ENCODE data around the gene KDM4C.

The KDM4C gene

GRCh38 chr9:7149258-7149657, 391.5 kb downstream of the KDM4C start:
- DNase-seq: no peak

GRCh38 chr9:7150153-7150890, 392.5 kb downstream of the KDM4C start:
- DNase-seq: no peak

DNA sequence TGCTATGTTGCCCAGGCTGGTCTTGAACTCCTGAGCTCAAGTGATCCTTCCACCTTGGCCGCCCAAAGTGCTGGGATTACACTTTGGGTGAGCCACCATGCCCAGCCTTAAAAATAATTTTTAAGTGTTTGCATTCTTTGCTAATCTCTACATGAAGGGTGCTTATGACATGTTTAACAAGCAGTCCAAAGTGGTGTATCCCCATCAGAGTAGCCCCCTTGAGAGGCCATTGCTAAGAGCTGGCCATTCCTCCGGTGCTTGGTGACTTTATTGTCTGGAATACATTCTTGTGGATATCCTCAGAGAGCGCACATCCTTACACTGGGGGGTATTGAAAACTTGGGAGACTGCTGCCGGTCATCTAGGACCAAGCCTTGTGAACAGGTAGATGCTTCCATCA, 395.4 kb downstream of the KDM4C start:
- DNase-seq: no peak

- DNase-seq: no peak
Measured at GRCh38 chr9:7153566-7153965, 395.8 kb downstream of the KDM4C start.

DNA sequence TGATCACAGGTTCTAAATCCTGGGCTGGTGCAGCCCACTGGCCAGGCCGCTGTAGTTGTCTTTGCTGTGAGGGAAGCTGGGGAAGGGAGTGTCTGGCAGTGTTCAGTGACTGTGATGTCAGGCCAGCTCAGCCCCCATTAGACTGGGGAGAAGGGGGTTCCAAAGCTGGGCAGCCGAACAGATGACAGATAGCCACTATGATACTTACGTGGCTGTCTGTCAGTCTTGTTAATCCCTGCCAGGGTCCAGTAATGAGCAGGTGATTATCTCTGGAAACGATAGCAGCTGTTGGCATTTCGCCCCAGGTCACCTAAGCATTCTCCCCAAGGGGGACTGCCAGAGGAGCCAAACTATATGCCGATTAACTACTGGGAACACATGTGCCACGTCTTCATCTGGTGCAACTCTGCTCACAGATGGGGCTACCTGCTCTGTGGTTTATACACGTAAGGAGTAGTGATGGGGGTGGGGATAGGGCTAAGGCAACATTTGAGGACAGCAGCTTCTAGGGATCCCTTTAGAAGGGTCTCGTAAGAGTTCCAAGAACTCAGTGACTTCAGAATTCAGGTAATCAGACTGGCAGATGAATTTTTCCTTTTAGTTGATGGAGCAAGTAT, 396.3 kb downstream of the KDM4C start:
- DNase-seq: no peak

- no peak for DNase-seq
Measured at GRCh38 chr9:7154650-7155049, 396.9 kb downstream of the KDM4C start.

DNA sequence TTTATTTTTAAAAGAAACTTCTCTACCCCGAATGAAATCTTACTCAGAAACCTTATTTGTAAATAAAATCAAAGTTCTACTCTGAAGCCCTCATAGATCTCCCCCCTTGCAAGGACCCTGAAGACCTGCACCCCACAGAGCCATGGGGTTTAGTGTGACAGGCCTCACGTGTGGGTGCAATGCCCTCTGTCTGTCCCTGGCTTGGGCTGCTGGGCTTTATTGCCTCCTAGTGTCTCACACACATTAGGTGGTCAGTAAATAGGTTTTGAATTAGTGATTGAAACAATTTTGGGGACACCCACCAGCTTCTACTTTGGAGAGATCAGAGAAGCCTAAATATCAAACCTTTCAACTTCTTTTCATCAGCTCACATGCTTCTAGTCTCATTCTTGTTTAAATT, 403.7 kb downstream of the KDM4C start:
- no peak for DNase-seq

- DNase-seq: no peak
Measured at GRCh38 chr9:7163932-7164331, 406.2 kb downstream of the KDM4C start.

DNA sequence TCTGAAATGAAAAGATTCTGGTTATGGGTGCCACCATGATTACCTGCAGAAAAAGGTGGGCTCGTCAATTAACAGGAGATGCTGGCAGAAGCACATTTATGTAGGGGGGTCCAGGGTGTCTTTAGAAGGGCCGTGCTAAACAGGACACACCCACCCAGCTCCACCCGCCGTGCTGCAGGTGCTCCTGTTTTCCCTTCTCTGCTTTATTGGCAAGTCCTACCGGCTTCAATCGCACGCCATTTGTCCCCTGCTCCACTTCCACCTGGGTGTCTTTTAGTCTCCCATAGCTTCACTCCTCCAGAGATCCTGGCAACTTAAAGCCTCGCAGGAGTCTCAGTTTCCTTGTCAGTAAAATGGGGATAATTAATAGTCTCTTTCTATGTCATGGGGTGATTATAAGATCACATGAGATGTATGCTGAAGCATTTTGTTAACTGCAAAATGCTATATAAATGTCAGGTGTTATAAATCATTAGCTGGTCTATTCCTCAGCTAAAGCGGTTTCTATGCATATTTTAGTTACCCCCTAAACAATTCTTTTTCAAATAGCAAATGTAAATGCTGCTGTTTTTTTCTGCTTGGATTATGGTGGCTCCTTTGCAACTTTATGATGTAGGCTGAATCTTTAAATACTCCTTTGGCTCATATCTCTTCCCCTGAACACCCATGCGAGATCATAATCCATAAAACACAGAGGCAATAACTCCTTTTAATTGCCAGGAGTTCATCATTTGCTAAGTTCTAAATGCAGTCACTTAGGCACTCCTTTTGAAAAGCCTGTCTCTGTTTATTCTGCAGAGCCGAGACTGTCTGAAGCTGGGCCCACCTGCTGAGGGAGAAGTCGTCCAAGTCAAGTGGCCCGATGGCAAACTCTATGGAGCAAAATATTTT, 406.9 kb downstream of the KDM4C start:
- no peak for DNase-seq

- DNase-seq: no peak
Measured at GRCh38 chr9:7165331-7165975, 407.7 kb downstream of the KDM4C start.

GRCh38 chr9:7166074-7166473, 408.3 kb downstream of the KDM4C start:
- no peak for DNase-seq

- DNase-seq: no peak
Measured at GRCh38 chr9:7169717-7170389, 412.1 kb downstream of the KDM4C start.

GRCh38 chr9:7171396-7172153, 413.8 kb downstream of the KDM4C start:
- DNase-seq: no peak

DNA sequence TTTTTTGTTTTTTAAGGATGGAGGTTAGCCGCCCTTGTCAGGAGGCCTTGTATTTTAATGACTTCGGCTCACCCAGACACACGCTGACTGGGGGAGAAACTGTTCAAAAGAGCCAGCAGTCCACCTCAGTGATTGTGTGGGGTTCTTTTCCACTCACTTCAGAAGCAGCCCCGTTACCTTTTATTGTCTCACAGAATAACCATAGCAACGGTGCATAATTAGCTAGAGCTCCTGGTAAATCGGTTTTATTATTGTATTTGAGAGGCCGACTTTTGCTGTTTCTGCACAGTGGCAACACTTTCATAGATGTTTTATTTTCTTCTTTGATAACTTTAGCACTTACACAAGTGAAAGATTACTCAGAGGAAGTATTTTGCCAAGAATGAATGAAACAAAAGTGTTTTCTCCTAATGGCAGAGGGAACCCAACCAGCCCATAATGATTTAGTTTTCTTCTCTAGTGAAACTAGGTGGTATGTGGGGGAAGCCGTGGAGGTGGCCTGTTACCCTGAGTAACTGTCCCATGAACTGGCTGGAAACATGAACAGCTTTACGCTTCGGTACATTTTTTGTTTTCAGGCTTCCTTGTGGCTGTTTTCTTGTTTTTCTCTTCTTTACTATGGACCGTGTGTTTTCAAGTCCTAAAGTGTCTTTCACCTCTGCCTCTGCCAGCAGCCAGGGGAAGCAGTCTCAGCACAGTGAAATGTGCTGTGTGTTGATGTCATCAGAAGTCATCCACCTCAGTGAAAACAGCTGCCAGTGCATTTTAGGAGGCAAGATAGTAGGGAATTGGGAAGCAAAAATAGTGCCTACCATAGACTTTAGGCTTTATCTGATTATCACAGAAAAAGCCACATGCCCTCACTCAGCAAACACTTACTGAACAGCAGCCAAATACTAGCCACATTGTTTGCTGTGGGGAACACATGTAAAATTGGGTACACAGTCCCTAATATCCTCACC, 414.7 kb downstream of the KDM4C start:
- DNase-seq: no peak

- DNase-seq: no peak
Measured at GRCh38 chr9:7173139-7173538, 415.4 kb downstream of the KDM4C start.

- no peak for DNase-seq
Measured at GRCh38 chr9:7174301-7174700, 416.5 kb downstream of the KDM4C start.

- no peak for DNase-seq
Measured at GRCh38 chr9:7174884-7175283, 417.1 kb downstream of the KDM4C start.

DNA sequence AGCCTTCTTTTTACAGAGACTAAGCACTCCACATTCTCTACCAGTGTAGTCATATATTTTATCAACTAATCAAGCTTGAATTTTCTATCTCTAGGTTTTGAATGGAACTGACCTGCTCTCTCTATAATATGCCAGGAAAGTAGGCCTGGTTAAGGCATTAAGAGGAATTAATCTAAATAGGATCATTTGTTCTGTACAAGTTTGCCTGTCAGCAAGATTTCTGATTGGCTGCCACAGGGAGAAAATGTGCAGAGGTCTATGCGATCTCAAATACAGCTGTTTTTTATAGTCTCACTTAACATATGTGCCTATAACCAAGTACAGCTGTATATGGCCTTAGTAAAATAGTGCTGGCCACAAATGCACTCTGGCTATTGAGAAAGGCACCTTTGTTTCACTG, 418.8 kb downstream of the KDM4C start:
- no peak for DNase-seq

- no peak for DNase-seq
Measured at GRCh38 chr9:7177383-7177782, 419.6 kb downstream of the KDM4C start.

DNA sequence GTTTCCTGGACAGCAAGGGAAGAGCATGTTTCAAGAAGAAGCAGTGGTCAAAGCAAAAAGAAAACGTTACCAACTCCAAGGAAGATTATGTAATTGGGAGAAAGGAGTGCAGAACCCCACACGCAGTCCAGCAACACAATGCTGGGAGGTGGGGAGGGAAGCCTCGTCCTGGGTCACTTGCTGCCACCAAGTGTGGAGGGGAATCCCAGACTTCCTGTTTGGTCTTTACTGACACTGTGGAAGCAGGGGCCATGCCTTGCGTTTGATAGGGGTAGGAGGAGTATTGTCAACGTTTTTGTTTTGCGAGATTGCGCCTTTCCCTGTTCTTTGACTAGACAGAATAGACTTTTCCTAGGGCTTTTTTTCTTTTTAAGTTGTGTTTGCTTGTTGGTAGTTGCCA, 421.0 kb downstream of the KDM4C start:
- no peak for DNase-seq

DNA sequence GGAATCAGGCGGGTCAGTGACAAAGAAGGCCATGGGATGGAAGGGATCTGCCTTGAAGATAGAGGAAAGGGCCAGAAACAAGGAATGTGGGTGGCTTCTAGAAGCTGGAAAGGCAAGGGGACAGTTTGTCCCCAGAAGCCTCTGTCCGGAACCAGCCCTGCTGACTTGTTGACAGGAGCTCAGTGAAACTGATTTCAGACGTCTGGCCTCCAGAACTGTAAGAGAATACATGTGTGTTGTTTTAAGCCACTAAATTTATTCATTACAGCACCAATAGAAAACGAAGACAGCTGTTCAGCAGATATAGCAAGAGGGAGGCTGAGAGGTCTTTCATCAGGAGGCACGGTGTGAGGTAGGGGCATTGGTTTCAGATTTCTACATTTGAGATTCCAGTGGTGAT, 422.5 kb downstream of the KDM4C start:
- DNase-seq: no peak

Data from NCI-H1694 treated with DMSO at 0.1 percent for 48 hours (cell line).